IMR-90 (cell line): ENCODE measurements around the gene GLRX2. TPM values are rescaled to one million over a fixed set of nuclear protein-coding genes. Genes with fewer than 3 reads are reported as not detected.

Experiments used
- ATAC-seq: fragments of 200-7000 bp; cut with Tn5 transposase; 2 replicates; pipeline ENCODE4 v1.9.1; 2020; ENCODE audit warnings: low read depth, mild to moderate bottlenecking, moderate library complexity
- BruUV-seq: library from RNA; stranded (reverse); fragments of 400-500 nt; replicated peaks from 2 replicates; lab custom pipeline; 2021; lab: Mats Ljungman, UMichigan
- CTCF ChIA-PET: fragments of 300-600 bp; formaldehyde crosslinking; extraction: SDS; loops from one replicate; lab custom pipeline; 2021; ENCODE audit warnings: antibody characterized with exemption; lab: Yijun Ruan, JAX
- POLR2A ChIA-PET: fragments of 300-600 bp; sonication (Branson Sonifier 250); formaldehyde crosslinking; loops from one replicate; lab custom pipeline; 2022; ENCODE audit warnings: antibody characterized with exemption; ENCODE audit not compliant: unreplicated experiment; lab: Charles Lee
- DNase-seq: peaks from one replicate; pipeline ENCODE4 v3.0.0; 2013
- H2AFZ ChIP-seq: replicated peaks from 2 replicates; pipeline ENCODE3; 2013; ENCODE audit warnings: low read length, mild to moderate bottlenecking; ENCODE audit not compliant: poor library complexity
- H2AK5ac ChIP-seq: 2 replicates; pipeline ENCODE4 v1.6.1; 2013; ENCODE audit warnings: low read depth, low read length, inconsistent platforms
- H2AK9ac ChIP-seq: replicated peaks from 2 replicates; pipeline ENCODE3; 2013; ENCODE audit warnings: mild to moderate bottlenecking, low read depth, low read length, moderate library complexity; ENCODE audit not compliant: poor library complexity
- H2BK120ac ChIP-seq: 2 replicates; pipeline ENCODE4 v1.6.1; 2013; ENCODE audit warnings: low read depth, low read length, inconsistent platforms
- H2BK15ac ChIP-seq: 3 replicates; pipeline ENCODE4 v1.6.1; 2013; ENCODE audit warnings: low read depth, low read length, inconsistent platforms
- H2BK20ac ChIP-seq: 2 replicates; pipeline ENCODE4 v1.6.1; 2013; ENCODE audit warnings: low read depth, mild to moderate bottlenecking, inconsistent platforms, low read length, moderate library complexity
- H2BK5ac ChIP-seq: 2 replicates; pipeline ENCODE4 v1.6.1; 2013; ENCODE audit warnings: mild to moderate bottlenecking, low read depth, low read length, inconsistent platforms; ENCODE audit not compliant: poor library complexity, severe bottlenecking
- H3K14ac ChIP-seq: replicated peaks from 2 replicates; pipeline ENCODE4 v1.6.1; 2013; ENCODE audit warnings: low read depth, low read length, inconsistent platforms
- H3K18ac ChIP-seq: 2 replicates; pipeline ENCODE4 v1.6.1; 2013; ENCODE audit warnings: low read depth, low read length, control low read depth
- H3K23ac ChIP-seq: 2 replicates; pipeline ENCODE4 v1.6.1; 2013; ENCODE audit warnings: low read depth, low read length, inconsistent platforms
- H3K27ac ChIP-seq: 2 replicates; pipeline ENCODE4 v1.5.1; 2013; ENCODE audit warnings: mild to moderate bottlenecking, control low read depth, low read length; ENCODE audit not compliant: insufficient read depth
- H3K27me3 ChIP-seq: 2 replicates; pipeline ENCODE4 v1.6.1; 2013; ENCODE audit warnings: low read length; ENCODE audit not compliant: control insufficient read depth, insufficient read depth
- H3K36me3 ChIP-seq: 2 replicates; pipeline ENCODE4 v1.6.1; 2013; ENCODE audit warnings: low read length, mixed read lengths; ENCODE audit not compliant: control insufficient read depth, insufficient read depth
- H3K4ac ChIP-seq: 2 replicates; pipeline ENCODE4 v1.6.1; 2013; ENCODE audit warnings: low read depth, low read length, inconsistent platforms
- H3K4me1 ChIP-seq: 2 replicates; pipeline ENCODE4 v1.6.1; 2013; ENCODE audit warnings: low read length, mixed read lengths; ENCODE audit not compliant: control insufficient read depth, insufficient read depth
- H3K4me2 ChIP-seq: 2 replicates; pipeline ENCODE4 v1.6.1; 2013; ENCODE audit warnings: low read depth, mild to moderate bottlenecking, control low read depth, low read length, moderate library complexity
- H3K4me3 ChIP-seq: 2 replicates; pipeline ENCODE4 v1.5.1; 2013; ENCODE audit warnings: low read depth, mild to moderate bottlenecking, control low read depth, low read length, moderate library complexity; ENCODE audit not compliant: insufficient read depth
- H3K56ac ChIP-seq: 2 replicates; pipeline ENCODE4 v1.6.1; 2013; ENCODE audit warnings: low read length, inconsistent platforms; ENCODE audit not compliant: insufficient read depth; ENCODE audit errors: extremely low read depth
- H3K79me1 ChIP-seq, 2 experiments: 2 replicates each; pipeline ENCODE4 v1.6.1; 2013; ENCODE audit warnings: low read length in 2 of 2, inconsistent platforms in 1 of 2, low read depth in 1 of 2
- H3K9ac ChIP-seq: 2 replicates; pipeline ENCODE4 v1.6.1; 2013; ENCODE audit warnings: low read depth, low read length, control low read depth
- H3K9me1 ChIP-seq: 2 replicates; pipeline ENCODE4 v1.6.1; 2013; ENCODE audit warnings: low read length, inconsistent platforms; ENCODE audit not compliant: insufficient read depth
- H3K9me3 ChIP-seq: 2 replicates; pipeline ENCODE4 v1.6.1; 2013; ENCODE audit warnings: low read length; ENCODE audit not compliant: control insufficient read depth, insufficient read depth
- H4K20me1 ChIP-seq: 2 replicates; pipeline ENCODE4 v1.6.1; 2013; ENCODE audit warnings: low read length, inconsistent platforms; ENCODE audit not compliant: insufficient read depth
- H4K5ac ChIP-seq: 2 replicates; pipeline ENCODE4 v1.6.1; 2013; ENCODE audit warnings: mild to moderate bottlenecking, low read depth, low read length, control low read depth
- H4K8ac ChIP-seq, 2 experiments: 2 replicates each; pipeline ENCODE4 v1.6.1; 2013; ENCODE audit warnings: low read depth in 2 of 2, low read length in 2 of 2, control low read depth in 1 of 2, inconsistent platforms in 1 of 2
- H4K91ac ChIP-seq: 2 replicates; pipeline ENCODE4 v1.6.1; 2013; ENCODE audit warnings: low read depth, low read length, inconsistent platforms; ENCODE audit not compliant: insufficient read depth
- BHLHE40 ChIP-seq: fragments of 150-350 bp; IDR thresholded peaks from 2 replicates; pipeline ENCODE4 v1.6.1; 2016; ENCODE audit warnings: mild to moderate bottlenecking, low read depth, low read length
- CEBPB ChIP-seq: IDR thresholded peaks from 2 replicates; pipeline ENCODE4 v1.6.1; 2012; ENCODE audit warnings: low read depth, low read length, improper control_type of control experiment
- CHD1 ChIP-seq: IDR thresholded peaks from 2 replicates; pipeline ENCODE4 v1.6.1; 2012; ENCODE audit warnings: low read depth, low read length, improper control_type of control experiment
- FOS ChIP-seq: fragments of 150-350 bp; IDR thresholded peaks from 2 replicates; pipeline ENCODE4 v1.6.1; 2016; ENCODE audit warnings: low read depth, low read length
- MAFK ChIP-seq: IDR thresholded peaks from 2 replicates; pipeline ENCODE4 v1.6.1; 2012; ENCODE audit warnings: low read depth, low read length, improper control_type of control experiment
- MAZ ChIP-seq: IDR thresholded peaks from 2 replicates; pipeline ENCODE4 v1.6.1; 2012; ENCODE audit warnings: low read depth, mild to moderate bottlenecking, low read length, improper control_type of control experiment, moderate library complexity, borderline replicate concordance
- MXI1 ChIP-seq: IDR thresholded peaks from 2 replicates; pipeline ENCODE4 v1.6.1; 2012; ENCODE audit warnings: low read depth, mild to moderate bottlenecking, low read length, moderate library complexity, borderline replicate concordance
- NFE2L2 ChIP-seq: fragments of 150-350 bp; IDR thresholded peaks from 2 replicates; pipeline ENCODE4 v1.6.1; 2016; ENCODE audit warnings: low read depth, mild to moderate bottlenecking, low read length
- POLR2A ChIP-seq: IDR thresholded peaks from 2 replicates; pipeline ENCODE4 v1.6.1; 2012; ENCODE audit warnings: mild to moderate bottlenecking, low read depth, low read length
- RAD21 ChIP-seq: IDR thresholded peaks from 2 replicates; pipeline ENCODE4 v1.6.1; 2012; ENCODE audit warnings: low read length, improper control_type of control experiment
- RCOR1 ChIP-seq: IDR thresholded peaks from 2 replicates; pipeline ENCODE4 v1.6.1; 2012; ENCODE audit warnings: mild to moderate bottlenecking, low read length, improper control_type of control experiment; ENCODE audit not compliant: insufficient replicate concordance
- RFX5 ChIP-seq: IDR thresholded peaks from 2 replicates; pipeline ENCODE4 v1.8.0; 2012; ENCODE audit warnings: low read depth, mild to moderate bottlenecking, low read length, moderate library complexity
- SMC3 ChIP-seq: fragments of 150-350 bp; IDR thresholded peaks from 2 replicates; pipeline ENCODE4 v1.6.1; 2016; ENCODE audit warnings: low read depth, mild to moderate bottlenecking, antibody characterized with exemption, low read length, moderate library complexity
- WGBS, 2 experiments: methylation state at CpG; one replicate each; pipeline versions ENCODE4 v1.1.5 to v1.1.7; 2013; ENCODE audit warnings: missing lambda C conversion rate in 2 of 2; ENCODE audit not compliant: insufficient read length in 1 of 2; ENCODE audit errors: extremely low coverage in 2 of 2; 5-methylcytosine and 5-hydroxymethylcytosine counted together
- dilution Hi-C: fragments of 300-500 bp; cut with HindIII; formaldehyde crosslinking; loops from one replicate; pipeline ENCODE4 v1.14.3; 2018; ENCODE audit warnings: low sequenced_read_pairs; ENCODE audit not compliant: unreplicated experiment
- in situ Hi-C: fragments of 300-500 bp; cut with MboI; formaldehyde crosslinking; loops from 3 replicates; pipeline ENCODE4 v1.14.3; 2019; ENCODE audit warnings: low sequenced_read_pairs, inconsistent platforms, mixed read lengths
- intact Hi-C: fragments of 100-400 bp; cut with micrococcal nuclease; formaldehyde crosslinking; loops from 2 replicates; pipeline ENCODE4 v1.10.0; 2022
- polyA plus RNA-seq, 3 experiments: library from polyadenylated mRNA; depleted of rRNA; stranded (reverse); fragments of >200 nt; gene quantifications; 2 replicates each; pipeline ENCODE4 v1.2.3, GENCODE V29; 2012; ENCODE audit warnings: low replicate concordance in 1 of 3
- total RNA-seq: library from RNA; depleted of rRNA; stranded (reverse); fragments of >200 nt; gene quantifications from 2 replicates; pipeline ENCODE4 v1.2.3, GENCODE V29; 2012
- TF ChIP-seq, protein P1 (sequence below): fragments of 150-350 bp; IDR thresholded peaks from 2 replicates; pipeline ENCODE4 v1.6.1; 2017; ENCODE audit warnings: mild to moderate bottlenecking, antibody characterized with exemption, low read length, low read depth
- TF ChIP-seq, protein P2 (sequence below): fragments of 150-350 bp; IDR thresholded peaks from 2 replicates; pipeline ENCODE4 v1.6.1; 2016; ENCODE audit warnings: low read depth, mild to moderate bottlenecking, low read length, moderate library complexity, borderline replicate concordance
- TF ChIP-seq, protein P3 (sequence below): conservative IDR thresholded peaks from 2 replicates; pipeline ENCODE4 v1.5.1; 2012; ENCODE audit warnings: mild to moderate bottlenecking, low read depth, low read length, improper control_type of control experiment

GLRX2 gene
- total and polyA plus RNA-seq, 2 of the 4 experiments (the other 2 are of a cell fraction): 2.0 to 15.9 TPM

DNA sequence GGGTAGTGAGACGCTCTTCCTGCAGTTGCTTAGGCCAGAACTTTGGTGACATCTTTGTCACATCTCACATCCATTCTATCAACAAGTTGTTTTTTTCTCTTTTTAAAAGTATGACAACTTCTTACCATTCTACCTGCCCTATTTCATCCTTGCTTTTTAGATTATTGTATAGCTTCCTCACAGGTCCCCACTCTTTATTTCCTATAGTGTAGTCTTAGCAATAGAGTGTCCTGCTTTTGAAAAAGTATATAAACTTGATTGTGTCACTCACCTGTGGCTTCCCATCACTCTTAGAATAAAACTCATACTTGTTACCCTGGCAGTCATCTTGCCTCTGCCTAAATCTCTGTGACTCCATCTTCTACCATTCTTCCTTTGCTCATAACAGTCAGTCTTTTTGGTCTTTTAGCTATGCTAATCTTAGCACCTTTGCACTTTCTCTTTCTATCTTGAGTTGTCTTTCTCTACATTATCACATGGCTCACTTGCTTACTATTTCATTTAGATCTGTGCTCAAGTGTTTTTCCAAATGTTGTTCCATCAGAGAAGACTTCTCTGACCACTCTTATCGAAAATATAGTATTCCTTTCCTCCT lies 26.1 kb upstream of the GLRX2 start:
- dilution Hi-C loops: no loop called here
- WGBS, 2 experiments: no CpG with 5 or more reads among the region's 2 CpGs
- Histone ChIP-seq H2AK5ac (no peak overlapping the region), H2BK15ac (no peak overlapping the region), H3K18ac (no peak overlapping the region), H3K4me3 (no peak overlapping the region), H3K4me2 (no peak overlapping the region), H3K79me1 (peaks cover 13 to 47% of the 10 kb centered on the region in 2 experiments; a peak in 3 of 4 replicates), H3K9me1 (no peaks in the 10 kb centered on the region), H2BK120ac (no peak overlapping the region), H3K9ac (no peak overlapping the region), H3K4me1 (no peaks in the 10 kb centered on the region), H4K5ac (no peak overlapping the region), H3K9me3 (no peaks in the 10 kb centered on the region), H3K27ac (no peak overlapping the region), H4K20me1 (peaks cover 11% of the 10 kb centered on the region), H3K23ac (no peak overlapping the region), H3K36me3 (peaks cover 36% of the 10 kb centered on the region), H4K91ac (no peak overlapping the region), H3K14ac (no peak overlapping the region), H3K56ac (no peak overlapping the region), H3K4ac (no peak overlapping the region), H4K8ac (no peak overlapping the region), H2AK9ac (no peak overlapping the region), H2BK20ac (no peak overlapping the region), H3K27me3 (no peaks in the 10 kb centered on the region), H2AFZ (no peak overlapping the region), H2BK5ac (no peak overlapping the region)
- DNase-seq: no peak
- ATAC-seq: no peak
- intact Hi-C loops: no loop called here
- ChIA-PET CTCF (interaction anchor here (0.6 kb wide), 1 partner anchor 560 kb away, joined by 3 read pairs; no protein-coding TSS in a partner anchor), POLR2A (no interaction called here)
- in situ Hi-C loops: no loop called here
- no TSS peak for BruUV-seq
- no peak for TF ChIP-seq CHD1
- TF ChIP-seq RFX5: no peak
- TF ChIP-seq BHLHE40: no peak
- no peak for TF ChIP-seq POLR2A
- TF ChIP-seq, protein P1, sequence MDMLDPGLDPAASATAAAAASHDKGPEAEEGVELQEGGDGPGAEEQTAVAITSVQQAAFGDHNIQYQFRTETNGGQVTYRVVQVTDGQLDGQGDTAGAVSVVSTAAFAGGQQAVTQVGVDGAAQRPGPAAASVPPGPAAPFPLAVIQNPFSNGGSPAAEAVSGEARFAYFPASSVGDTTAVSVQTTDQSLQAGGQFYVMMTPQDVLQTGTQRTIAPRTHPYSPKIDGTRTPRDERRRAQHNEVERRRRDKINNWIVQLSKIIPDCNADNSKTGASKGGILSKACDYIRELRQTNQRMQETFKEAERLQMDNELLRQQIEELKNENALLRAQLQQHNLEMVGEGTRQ: no peak
- TF ChIP-seq RAD21: no peak
- TF ChIP-seq, protein P2, sequence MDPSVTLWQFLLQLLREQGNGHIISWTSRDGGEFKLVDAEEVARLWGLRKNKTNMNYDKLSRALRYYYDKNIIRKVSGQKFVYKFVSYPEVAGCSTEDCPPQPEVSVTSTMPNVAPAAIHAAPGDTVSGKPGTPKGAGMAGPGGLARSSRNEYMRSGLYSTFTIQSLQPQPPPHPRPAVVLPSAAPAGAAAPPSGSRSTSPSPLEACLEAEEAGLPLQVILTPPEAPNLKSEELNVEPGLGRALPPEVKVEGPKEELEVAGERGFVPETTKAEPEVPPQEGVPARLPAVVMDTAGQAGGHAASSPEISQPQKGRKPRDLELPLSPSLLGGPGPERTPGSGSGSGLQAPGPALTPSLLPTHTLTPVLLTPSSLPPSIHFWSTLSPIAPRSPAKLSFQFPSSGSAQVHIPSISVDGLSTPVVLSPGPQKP: no peak
- TF ChIP-seq RCOR1: no peak
- TF ChIP-seq, protein P3, sequence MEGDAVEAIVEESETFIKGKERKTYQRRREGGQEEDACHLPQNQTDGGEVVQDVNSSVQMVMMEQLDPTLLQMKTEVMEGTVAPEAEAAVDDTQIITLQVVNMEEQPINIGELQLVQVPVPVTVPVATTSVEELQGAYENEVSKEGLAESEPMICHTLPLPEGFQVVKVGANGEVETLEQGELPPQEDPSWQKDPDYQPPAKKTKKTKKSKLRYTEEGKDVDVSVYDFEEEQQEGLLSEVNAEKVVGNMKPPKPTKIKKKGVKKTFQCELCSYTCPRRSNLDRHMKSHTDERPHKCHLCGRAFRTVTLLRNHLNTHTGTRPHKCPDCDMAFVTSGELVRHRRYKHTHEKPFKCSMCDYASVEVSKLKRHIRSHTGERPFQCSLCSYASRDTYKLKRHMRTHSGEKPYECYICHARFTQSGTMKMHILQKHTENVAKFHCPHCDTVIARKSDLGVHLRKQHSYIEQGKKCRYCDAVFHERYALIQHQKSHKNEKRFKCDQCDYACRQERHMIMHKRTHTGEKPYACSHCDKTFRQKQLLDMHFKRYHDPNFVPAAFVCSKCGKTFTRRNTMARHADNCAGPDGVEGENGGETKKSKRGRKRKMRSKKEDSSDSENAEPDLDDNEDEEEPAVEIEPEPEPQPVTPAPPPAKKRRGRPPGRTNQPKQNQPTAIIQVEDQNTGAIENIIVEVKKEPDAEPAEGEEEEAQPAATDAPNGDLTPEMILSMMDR: no peak
- TF ChIP-seq MXI1: no peak
- TF ChIP-seq SMC3: no peak
- TF ChIP-seq MAFK: no peak
- TF ChIP-seq MAZ: no peak
- no peak for TF ChIP-seq CEBPB
- no peak for TF ChIP-seq NFE2L2
- no peak for TF ChIP-seq FOS
